Central memory CD4-positive, alpha-beta T cell (primary cell): ENCODE measurements around the gene CTDSP2.

Source experiments
- DNase-seq: peaks from one replicate; pipeline ENCODE4 v3.0.0; 2022

Gene CTDSP2

GRCh38 chr12:57813111-57813970, 33.2 kb downstream of the CTDSP2 start:
- no peak for DNase-seq

DNA sequence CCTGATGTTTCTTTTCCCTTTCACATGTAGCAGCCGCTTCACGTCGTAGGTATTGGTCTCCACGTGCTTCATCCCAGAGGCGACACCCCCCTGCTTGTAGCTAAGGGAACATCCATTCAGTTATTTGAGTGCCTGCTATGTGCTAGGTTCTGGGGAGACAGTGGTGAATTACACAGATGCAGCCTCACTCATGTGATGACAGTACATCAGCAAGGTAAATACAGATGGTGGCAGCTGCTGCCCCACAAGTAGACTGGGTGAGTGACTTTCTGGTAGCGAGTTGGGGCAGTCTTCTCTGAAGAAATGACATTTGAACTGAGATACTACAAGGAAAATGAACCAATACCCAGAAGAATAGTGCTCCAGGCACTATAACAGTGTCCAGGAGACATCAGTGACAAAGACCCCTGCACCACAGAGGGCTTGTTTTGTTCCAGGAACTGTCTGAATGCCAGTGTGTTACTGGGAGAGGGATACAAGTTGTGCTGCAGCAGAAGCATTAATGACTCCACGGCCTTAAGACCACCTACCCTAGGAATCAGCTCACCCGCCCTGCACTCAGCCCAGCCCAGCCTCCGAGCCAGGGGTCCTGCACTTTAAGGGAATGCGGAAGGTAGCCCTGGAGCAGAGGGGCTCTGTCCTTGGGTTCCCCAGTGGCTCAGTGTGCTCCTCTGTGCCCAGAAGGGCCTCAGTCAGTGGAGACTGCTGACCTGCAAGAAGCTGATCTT, 35.3 kb downstream of the CTDSP2 start:
- no peak for DNase-seq

GRCh38 chr12:57810450-57810849, 36.1 kb downstream of the CTDSP2 start:
- no peak for DNase-seq

- no peak for DNase-seq
Measured at GRCh38 chr12:57809425-57809824, 37.1 kb downstream of the CTDSP2 start.

- no peak for DNase-seq
Measured at GRCh38 chr12:57808351-57808750, 38.2 kb downstream of the CTDSP2 start.

DNA sequence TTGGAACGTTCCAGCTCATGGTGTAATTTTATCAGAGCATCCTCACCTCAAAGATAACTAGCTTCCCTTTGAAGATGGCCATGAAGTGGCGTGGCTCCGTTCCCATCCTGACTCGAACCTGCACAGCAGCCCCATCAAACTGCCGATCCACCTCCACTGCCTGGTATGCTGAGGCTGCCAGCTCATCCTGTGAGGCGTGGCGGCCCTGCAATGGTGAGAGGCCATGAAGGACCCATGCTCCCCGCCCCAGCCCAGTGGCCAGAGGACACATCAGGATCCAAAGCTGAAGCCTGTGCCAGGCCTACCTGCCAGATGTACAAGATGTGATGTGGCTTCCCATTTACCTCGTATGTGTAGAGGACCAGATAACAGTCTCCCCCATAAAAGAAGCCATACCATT, 39.2 kb downstream of the CTDSP2 start:
- no peak for DNase-seq

DNA sequence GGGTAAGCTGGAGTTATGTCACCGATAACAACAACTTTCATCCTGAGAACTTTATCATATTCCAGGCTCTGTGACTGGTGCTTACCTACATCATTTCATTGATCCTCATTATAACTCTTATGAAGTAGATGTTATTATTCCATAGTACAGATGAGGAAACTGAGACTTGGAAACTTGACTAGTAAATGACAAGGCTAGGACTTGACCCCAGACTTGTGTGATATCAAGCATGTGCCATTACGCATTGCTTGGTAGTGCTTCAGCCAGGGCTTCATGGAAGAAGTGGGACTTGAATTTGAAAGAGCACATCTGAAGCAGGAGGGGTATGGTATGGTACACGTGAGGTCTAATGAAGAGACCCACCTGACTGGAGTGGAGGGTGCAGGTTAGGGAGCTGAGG, 39.9 kb downstream of the CTDSP2 start:
- DNase-seq = no peak

- peak; percentile 19 for DNase-seq
Measured at GRCh38 chr12:57803319-57803893, 43.1 kb downstream of the CTDSP2 start.

DNA sequence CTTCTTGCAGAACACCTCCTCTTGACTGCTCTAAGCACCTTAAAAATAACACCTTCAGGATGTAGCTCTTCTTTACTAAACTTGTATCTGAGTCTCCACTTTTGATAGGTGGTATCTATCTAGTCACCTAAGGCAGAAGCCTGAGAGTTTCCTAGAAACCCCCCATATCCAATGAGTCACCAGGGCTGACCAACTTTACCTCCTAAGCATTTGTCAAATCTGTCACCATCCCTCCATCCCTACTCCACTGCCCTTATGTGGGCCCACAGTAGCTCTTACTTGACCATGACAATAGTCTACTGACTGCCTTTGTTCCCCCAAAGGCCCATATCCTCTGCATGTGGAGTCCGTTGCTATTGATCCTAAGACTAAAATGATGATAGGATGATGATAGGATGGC, 43.9 kb downstream of the CTDSP2 start:
- no peak for DNase-seq

GRCh38 chr12:57800965-57801364, 45.6 kb downstream of the CTDSP2 start:
- DNase-seq = no peak

DNA sequence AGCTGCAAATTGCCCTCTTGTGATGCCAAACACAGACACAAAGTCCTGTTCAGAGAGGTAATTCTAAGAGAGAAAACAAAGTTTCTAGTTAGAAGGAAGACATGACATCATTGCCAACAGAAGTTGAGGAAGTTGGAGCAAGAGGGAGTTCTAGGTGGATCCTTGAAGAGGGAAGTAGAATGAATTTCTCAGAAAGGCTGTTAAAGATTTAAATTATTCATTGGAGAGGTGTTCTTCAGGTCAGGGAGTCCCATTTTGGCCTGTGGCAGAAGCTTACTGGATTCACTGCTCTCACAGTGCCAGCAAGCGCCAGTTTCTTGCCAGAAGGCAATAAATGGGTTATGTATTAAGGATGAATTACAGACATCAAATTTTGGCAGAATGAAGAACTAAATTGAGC, 48.6 kb downstream of the CTDSP2 start:
- DNase-seq = no peak

- no peak for DNase-seq
Measured at GRCh38 chr12:57796996-57797395, 49.5 kb downstream of the CTDSP2 start.

GRCh38 chr12:57795354-57795753, 51.2 kb downstream of the CTDSP2 start:
- no peak for DNase-seq

DNA sequence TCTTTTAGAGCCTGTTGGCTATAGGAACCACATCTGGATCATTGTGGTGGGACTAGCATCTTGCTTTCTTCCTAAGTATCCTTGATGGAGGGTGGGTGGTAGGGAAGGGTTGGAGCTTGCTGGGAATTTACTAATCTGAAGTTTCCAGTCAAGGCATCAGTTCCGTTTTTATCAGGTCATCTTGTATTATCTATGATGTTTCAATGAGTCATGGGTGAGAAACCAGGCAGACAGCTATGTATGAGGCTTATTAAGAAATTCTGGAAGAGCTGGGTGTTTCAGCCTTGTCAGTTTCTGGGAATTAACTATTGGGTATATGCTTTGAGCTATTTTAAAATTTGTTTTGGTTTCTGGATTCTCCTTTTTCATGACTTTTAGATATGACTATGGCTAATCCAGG, 52.6 kb downstream of the CTDSP2 start:
- no peak for DNase-seq

DNA sequence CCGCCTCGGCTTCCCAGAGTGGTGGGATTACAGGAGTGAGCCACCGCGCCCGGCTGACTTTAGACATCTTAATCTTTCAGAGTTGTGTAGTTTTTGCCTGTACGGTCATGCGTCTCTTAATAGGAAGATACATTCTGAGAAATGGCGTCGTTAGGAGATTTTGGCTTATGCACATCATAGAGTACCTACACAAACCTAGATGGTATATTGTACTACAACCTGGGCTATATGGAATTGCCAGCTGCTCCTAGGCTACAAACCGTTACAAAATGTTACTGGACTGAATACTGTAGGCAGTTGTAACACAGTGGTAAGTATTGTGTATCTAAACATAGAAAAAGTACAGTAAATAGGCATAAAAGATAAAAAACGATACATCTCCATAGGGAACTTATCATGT, 62.7 kb downstream of the CTDSP2 start:
- DNase-seq = no peak

GRCh38 chr12:57783466-57783801, 63.1 kb downstream of the CTDSP2 start:
- no peak for DNase-seq

DNA sequence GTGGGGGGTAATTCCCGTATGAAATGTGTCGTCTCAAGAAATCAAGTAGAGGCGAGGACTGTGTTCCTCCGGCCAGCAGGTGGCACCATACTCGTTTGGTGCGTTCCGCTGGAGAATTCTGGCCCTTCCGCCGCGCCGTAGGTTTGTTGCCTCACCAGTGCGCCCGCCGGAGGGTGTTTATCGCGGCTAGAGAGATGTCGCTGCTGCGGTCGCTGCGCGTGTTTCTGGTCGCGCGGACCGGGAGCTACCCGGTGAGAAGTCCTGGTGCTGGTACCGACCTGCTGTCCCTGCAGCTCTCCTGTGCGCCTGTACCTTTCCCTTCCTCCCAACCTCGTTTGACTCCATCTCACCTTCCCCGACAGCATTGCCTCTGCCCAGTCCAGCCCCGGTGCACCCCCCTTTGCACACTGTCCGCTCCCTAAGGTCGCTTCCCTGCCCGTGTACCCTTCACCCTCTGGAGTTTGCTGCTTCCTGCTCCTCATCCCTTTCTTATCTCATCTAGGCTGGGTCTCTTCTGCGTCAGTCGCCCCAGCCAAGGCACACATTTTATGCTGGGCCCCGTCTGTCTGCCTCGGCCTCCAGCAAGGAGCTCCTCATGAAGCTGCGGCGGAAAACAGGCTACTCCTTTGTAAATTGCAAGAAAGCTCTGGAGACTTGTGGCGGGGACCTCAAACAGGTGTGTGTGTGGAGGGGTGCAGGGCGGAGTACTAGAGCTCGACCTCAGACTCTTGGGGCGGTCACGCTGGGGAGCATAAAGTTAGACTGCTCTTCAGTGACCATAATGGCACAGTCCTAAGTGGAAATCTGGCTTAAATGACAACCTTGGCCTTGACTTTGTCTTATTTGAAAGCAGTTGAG, 63.7 kb downstream of the CTDSP2 start, which contains the start of gene TSFM:
Gene TSFM, plus strand, starts transcription at position 180 of the 858 bp plus-strand sequence. Its CDS starts 15 bp downstream, at position 195.
- peak; percentile 93 for DNase-seq

DNA sequence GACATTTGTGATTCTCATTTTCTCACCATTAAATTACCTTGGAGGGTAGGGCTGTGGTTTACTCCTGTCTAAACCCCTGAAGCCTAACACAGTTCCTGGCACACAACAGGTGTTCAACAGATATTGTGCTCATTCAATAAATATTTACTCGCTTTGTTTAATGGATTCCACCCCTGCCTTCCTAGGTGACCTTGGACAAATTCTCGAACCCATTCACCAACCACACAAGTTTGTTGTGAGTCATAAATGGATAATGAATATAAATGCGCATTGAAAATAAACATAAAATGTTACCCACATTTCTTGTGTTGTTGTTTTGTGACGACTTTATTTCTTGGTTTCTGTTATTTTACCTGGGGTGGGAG, 64.3 kb downstream of the CTDSP2 start:
- no peak for DNase-seq

DNA sequence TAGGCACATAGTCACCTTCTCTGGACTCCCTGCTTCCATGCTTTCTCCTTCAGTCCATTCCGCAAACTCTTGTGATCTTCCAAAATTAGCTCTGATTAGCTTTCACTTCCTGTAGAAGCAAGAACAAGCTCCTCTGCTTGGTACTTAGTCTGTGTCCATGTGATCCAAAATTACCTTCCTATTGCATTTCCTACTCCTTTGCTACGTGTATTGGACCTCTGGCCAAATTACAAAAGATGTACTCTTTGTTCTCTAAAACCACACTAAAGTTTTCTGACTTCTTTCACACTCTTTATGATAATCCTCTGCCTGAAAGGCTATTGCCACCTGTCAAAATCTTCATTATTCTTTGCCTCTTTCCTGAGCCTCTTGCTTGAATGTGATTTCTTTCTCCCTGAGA, 64.7 kb downstream of the CTDSP2 start:
- DNase-seq = no peak

GRCh38 chr12:57781244-57781643, 65.3 kb downstream of the CTDSP2 start:
- peak; percentile 47 for DNase-seq

GRCh38 chr12:57780284-57780897, 66.1 kb downstream of the CTDSP2 start:
- DNase-seq = no peak

DNA sequence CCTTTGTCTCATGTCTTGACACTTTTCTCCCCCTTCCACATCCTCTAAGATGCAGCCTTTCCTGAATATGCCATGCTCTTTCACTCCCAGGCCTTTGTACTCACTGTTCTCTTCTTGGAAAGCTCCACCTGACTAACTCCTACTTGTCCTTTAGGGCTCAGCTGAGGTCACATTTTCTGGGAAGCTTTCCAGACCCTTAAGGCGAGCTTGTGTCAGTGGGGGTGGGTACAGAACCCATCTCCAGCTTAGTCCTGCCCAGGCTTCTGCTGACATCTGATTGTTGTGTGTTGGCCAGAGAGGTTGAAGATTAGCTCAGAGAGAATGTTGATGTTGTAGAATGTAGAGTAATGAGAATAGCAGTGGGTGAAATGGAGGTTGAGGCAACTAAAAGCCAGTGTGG, 66.8 kb downstream of the CTDSP2 start:
- DNase-seq = no peak

GRCh38 chr12:57777911-57778310, 68.6 kb downstream of the CTDSP2 start:
- no peak for DNase-seq
